Activated CD8-positive, alpha-beta memory T cell treated with anti-CD3 and anti-CD28 coated beads for 36 hours (primary cell): ENCODE data around the gene FXYD3. TPM values are rescaled to one million over a fixed set of nuclear protein-coding genes. Genes with fewer than 3 reads are reported as not detected.

Experiments used
- CTCF ChIA-PET: fragments of 350-600 bp; sonication (Branson Sonifier 250); formaldehyde crosslinking; loops from one replicate; lab custom pipeline; 2021; ENCODE audit warnings: antibody characterized with exemption; lab: Charles Lee
- POLR2A ChIA-PET: fragments of 350-600 bp; sonication (Branson Sonifier 250); formaldehyde crosslinking; loops from one replicate; lab custom pipeline; 2021; ENCODE audit warnings: antibody characterized with exemption; lab: Charles Lee
- total RNA-seq, 2 experiments: library from RNA; stranded (reverse); gene quantifications; one replicate each; pipeline ENCODE4 v1.2.3, GENCODE V29; 2021

FXYD3 gene
- total RNA-seq, 2 experiments from 2014 or later: not detected

- ChIA-PET POLR2A (no interaction called here), CTCF (no interaction called here)
Measured at GRCh38 chr19:35083691-35084508, 31.7 kb upstream of the FXYD3 start.

DNA sequence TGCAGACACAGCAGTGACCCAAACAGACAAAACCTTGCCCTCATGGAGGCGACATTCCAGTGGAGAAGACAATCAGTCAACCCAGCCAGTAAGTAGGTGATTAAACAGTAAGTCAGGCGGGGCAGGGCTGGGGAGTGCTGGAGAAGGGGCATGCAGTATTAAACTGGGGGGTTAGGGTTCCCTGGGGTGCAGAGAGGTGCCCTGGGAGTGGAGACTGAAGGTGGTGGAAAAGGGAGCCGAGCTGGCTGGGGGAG is 31.2 kb upstream of the FXYD3 start:
- ChIA-PET CTCF (no interaction called here), POLR2A (no interaction called here)

DNA sequence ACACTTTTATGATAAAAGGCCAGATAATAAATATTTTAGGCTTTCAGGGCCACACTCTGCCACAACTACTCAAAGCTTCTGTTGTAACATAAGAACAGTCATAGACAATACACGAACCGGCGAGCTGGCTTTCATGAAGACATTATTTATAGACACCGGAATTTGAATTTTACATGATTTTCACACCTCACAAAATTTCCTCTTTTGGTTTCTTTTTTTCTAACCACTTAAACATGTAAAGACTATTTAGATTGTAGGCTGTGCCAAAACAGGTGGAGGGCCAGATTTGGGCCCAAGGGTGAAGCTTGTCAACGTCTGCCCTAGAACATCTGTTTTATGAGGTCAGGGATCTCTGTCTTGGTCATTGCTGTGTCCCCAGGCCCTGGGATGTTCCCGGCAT is 29.7 kb upstream of the FXYD3 start:
- POLR2A ChIA-PET: no interaction called here

DNA sequence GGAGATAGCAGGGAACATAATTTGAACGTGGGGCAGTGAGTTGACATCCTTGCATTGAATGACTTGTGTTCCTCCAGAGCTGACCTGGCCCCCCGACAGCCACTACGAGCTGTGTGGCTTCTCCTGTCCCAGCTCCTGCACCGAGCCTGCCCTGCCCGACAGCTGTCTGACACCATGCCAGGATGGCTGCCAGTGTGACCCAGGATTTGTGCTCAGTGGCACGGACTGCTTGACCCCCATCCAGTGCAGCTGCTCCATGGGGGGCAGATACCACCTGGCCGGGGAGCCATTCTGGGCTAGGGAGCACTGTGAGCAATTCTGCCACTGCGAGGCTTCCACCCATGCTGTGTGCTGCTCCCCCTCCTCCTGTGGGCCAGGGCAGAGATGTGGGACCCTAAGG is 29.2 kb upstream of the FXYD3 start:
- POLR2A ChIA-PET: no interaction called here
- CTCF ChIA-PET: interaction anchor here (0.6 to 2.0 kb wide), 5 partner anchors 16 to 248 kb away, joined by 3 to 6 read pairs (median 3); no protein-coding TSS in a partner anchor

More for the DNA sequence above, 29.7 kb upstream of the FXYD3 start:
- CTCF ChIA-PET: interaction anchor here (0.6 to 2.0 kb wide), 3 partner anchors 15 to 247 kb away, joined by 3 to 6 read pairs (median 3); no protein-coding TSS in a partner anchor

DNA sequence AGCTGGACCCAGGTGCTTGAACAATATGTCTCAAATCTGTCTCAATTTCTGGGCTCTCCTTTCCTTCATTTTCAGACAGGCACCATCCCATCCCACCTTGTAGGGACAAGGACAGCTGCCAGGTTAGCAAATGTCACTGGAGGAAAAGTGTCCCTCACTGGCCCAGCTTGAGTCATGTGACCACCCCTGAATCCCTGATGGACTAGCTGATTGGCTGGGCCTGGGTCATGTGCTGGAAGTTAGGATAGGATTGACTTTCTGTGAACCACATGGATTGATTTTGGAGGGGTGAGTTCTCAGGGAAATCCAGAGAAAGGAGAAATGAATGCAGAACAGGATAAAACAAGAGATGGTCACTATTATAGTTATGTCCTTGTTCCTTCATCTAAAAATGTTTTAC is 28.2 kb upstream of the FXYD3 start:
- POLR2A ChIA-PET: interaction anchor here (0.6 kb wide), 1 partner anchor 53 kb away, joined by 5 read pairs; no protein-coding TSS in a partner anchor
- CTCF ChIA-PET: interaction anchor here (0.7 to 2.0 kb wide), 4 partner anchors 17 to 43 kb away, joined by 3 to 6 read pairs (median 4); no protein-coding TSS in a partner anchor

- ChIA-PET CTCF (no interaction called here), POLR2A (no interaction called here)
Measured at GRCh38 chr19:35088131-35088913, 27.3 kb upstream of the FXYD3 start.

GRCh38 chr19:35089554-35089953 is 26.1 kb upstream of the FXYD3 start:
- CTCF ChIA-PET: interaction anchor here (0.8 to 2.9 kb wide), 4 partner anchors 8 to 52 kb away, joined by 3 to 10 read pairs (median 3); no protein-coding TSS in a partner anchor
- POLR2A ChIA-PET: no interaction called here

GRCh38 chr19:35090160-35090505 is 25.5 kb upstream of the FXYD3 start:
- CTCF ChIA-PET: interaction anchor here (0.8 to 2.9 kb wide), 5 partner anchors 9 to 52 kb away, joined by 3 to 10 read pairs (median 3); no protein-coding TSS in a partner anchor

GRCh38 chr19:35090506-35091214 is 25.0 kb upstream of the FXYD3 start:
- CTCF ChIA-PET: interaction anchor here (0.8 to 2.9 kb wide), 8 partner anchors 9 to 47 kb away, joined by 3 to 10 read pairs (median 4); no protein-coding TSS in a partner anchor
- POLR2A ChIA-PET: no interaction called here

More at GRCh38 chr19:35090160-35090505, 25.5 kb upstream of the FXYD3 start:
- POLR2A ChIA-PET: no interaction called here

DNA sequence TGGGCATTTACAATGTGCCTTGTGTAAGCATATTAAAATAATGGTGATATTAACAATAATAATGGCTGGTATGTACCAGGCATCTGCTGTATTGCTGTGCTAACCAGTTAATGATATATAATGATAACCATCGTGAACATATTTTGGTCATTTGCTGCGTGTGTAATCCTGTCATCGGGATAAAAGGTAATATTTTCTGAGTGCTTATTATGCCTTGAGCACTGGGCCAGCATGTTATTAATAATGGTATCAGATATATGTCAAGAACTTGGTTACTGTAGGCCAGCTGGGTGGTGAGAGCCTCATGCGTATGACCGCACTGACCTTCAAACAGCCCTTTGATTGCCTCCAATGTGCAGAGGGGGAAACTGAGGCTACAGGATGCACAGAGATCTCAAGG is 22.2 kb upstream of the FXYD3 start:
- CTCF ChIA-PET: interaction anchor here (1.5 to 2.9 kb wide), 2 partner anchors 27 to 34 kb away, joined by 3 to 10 read pairs; no protein-coding TSS in a partner anchor

DNA sequence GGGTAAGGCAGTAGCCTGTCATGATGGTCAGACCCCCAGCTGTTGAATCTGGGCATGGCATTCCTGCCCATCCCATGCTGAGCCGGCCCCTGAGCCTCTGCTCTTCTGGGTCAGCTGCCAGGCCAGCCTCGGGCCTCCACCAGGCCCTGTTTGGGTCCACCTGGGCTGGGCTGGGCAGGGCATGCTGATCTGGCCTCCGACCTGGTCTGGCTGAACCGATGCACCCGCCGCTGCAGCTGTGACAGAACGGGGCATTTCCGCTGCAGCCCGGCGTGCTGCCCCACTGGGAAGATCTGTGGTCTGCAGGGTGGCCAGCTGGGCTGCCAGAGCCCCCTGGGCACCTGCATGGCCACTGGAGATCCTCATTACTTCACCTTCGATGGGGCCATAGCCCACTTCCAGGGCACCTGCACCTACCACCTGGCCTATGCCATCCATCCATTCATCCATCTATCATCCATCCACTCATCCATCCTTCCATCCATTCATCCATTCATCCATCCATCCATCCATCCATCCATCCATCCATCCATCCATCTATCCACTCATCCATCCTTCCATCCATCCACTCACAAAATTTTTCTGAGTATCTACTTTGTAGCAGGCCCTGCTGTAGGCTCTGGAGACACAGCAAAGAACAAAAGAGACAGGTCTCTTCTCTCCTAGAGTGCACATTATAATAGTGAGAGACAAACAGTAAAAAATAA is 21.5 kb upstream of the FXYD3 start:
- ChIA-PET POLR2A (no interaction called here), CTCF (no interaction called here)

More for the DNA sequence above, 22.2 kb upstream of the FXYD3 start:
- POLR2A ChIA-PET: no interaction called here

- ChIA-PET POLR2A (no interaction called here), CTCF (no interaction called here)
Measured at GRCh38 chr19:35094656-35095055, 21.0 kb upstream of the FXYD3 start.

- CTCF ChIA-PET: no interaction called here
- POLR2A ChIA-PET: no interaction called here
Measured at GRCh38 chr19:35095667-35096368, 19.8 kb upstream of the FXYD3 start.

- CTCF ChIA-PET: interaction anchor here (1.5 kb wide), 1 partner anchor 17 kb away, joined by 4 read pairs; no protein-coding TSS in a partner anchor
- POLR2A ChIA-PET: no interaction called here
Measured at GRCh38 chr19:35098413-35099049, 17.1 kb upstream of the FXYD3 start.

DNA sequence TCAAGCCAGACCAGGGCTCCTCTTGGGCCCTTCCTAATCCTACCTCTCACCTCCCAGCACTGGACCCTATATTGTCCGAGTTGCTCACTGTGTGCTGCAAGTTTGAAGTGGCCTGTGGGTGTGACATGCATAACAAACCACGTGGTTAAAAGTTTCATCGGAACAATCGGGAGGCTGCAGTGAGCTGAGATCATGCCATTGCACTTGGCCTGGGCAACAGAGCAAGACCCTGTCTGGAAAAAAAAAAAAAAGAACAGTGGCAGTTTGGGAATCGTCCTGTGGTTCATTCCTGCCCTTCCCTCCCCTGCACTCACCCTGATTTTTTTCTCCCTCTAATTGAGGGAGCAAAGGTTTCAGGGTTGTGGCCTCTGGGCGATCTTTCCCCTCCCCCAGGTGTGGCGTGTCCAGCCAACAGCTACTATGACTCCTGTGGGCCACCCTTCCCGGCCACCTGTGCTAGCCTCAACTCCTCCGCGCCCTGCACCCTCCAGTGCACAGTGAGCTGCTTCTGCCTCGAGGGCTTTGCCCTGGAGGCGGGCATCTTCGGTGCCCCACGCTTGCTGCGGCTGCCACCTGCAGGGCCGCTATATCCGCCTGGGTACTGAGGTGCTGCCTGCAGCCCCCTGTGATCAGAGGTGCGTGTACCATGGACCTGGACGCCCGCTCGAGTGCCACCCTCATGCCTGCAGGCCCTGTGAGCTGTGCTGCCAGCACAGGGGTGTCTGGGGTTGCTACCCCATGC is 16.3 kb upstream of the FXYD3 start:
- CTCF ChIA-PET: interaction anchor here (1.5 kb wide), 1 partner anchor 16 kb away, joined by 4 read pairs; no protein-coding TSS in a partner anchor
- POLR2A ChIA-PET: no interaction called here

DNA sequence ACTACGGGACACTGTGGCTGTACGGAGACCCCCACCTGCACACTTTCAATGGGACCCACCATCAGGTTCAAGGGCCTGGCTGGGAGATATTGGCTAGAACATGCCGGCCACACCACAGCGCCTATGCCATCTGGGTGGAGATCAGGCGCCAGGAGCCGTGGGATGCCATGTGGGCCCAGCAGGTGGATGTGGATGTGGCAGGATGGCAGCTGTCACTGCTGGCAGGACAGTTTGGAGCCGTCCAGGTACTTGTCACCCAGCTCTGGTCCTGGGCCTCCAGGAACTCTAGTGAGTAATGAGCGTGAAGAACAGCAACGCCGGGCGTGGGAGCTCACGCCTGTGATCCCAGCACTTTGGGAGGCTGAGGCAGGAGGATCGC is 15.7 kb upstream of the FXYD3 start:
- ChIA-PET POLR2A (no interaction called here), CTCF (interaction anchor here (1.3 kb wide), 1 partner anchor 9 kb away, joined by 3 read pairs; no protein-coding TSS in a partner anchor)
